ENCODE results near the gene PTP4A1. TPM values are rescaled to one million over a fixed set of nuclear protein-coding genes. Genes with fewer than 3 reads are reported as not detected.

PTP4A1 gene
- total RNA-seq, 1 experiment from 2014 or later, result 80.1 TPM

- Histone ChIP-seq H3K27ac (ENCODE audit: low read depth, low read length, poor library complexity, severe bottlenecking) (no peak overlapping the region), H3K36me3 (ENCODE audit: insufficient read depth, low read length, poor library complexity, severe bottlenecking) (no peaks in the 10 kb centered on the region), H3K9me3 (ENCODE audit: low read depth, low read length, poor library complexity, severe bottlenecking) (no peaks in the 10 kb centered on the region), H3K4me1 (ENCODE audit: insufficient read depth, low read length, poor library complexity, severe bottlenecking) (no peaks in the 10 kb centered on the region), H3K27me3 (replicated peaks; ENCODE audit: insufficient read depth, low read depth, low read length, poor library complexity) (no peaks in the 10 kb centered on the region), H3K4me3 (ENCODE audit: low read depth, low read length, poor library complexity, severe bottlenecking) (no peak overlapping the region)
- intact Hi-C loops (cut with micrococcal nuclease; ENCODE audit: unreplicated experiment), result no loop called here
- ChIA-PET CTCF (no interaction called here), POLR2A (ENCODE audit: low non-redundant PET) (no interaction called here)
- TF ChIP-seq EZH2 (IDR thresholded peaks at IDR 0.05; ENCODE audit: borderline replicate concordance, low read depth, low read length, poor library complexity, severe bottlenecking) (no peak), CTCF (conservative IDR thresholded peaks at IDR 0.05; ENCODE audit: low read depth, low read length) (no peak)
- BruUV-seq (replicated peaks), result no TSS peak
- no peak for DNase-seq (ENCODE audit: low spot score)
Observed at GRCh38 chr6:63529498-63529897, 42.8 kb upstream of the PTP4A1 start.

GRCh38 chr6:63530182-63530581 lies 42.1 kb upstream of the PTP4A1 start:
- ChIA-PET POLR2A (ENCODE audit: low non-redundant PET) (no interaction called here), CTCF (no interaction called here)
- Histone ChIP-seq H3K27me3 (replicated peaks; ENCODE audit: insufficient read depth, low read depth, low read length, poor library complexity) (no peaks in the 10 kb centered on the region), H3K9me3 (ENCODE audit: low read depth, low read length, poor library complexity, severe bottlenecking) (no peaks in the 10 kb centered on the region), H3K4me3 (ENCODE audit: low read depth, low read length, poor library complexity, severe bottlenecking) (no peak overlapping the region), H3K4me1 (ENCODE audit: insufficient read depth, low read length, poor library complexity, severe bottlenecking) (no peaks in the 10 kb centered on the region), H3K36me3 (ENCODE audit: insufficient read depth, low read length, poor library complexity, severe bottlenecking) (no peaks in the 10 kb centered on the region), H3K27ac (ENCODE audit: low read depth, low read length, poor library complexity, severe bottlenecking) (no peak overlapping the region)
- TF ChIP-seq CTCF (conservative IDR thresholded peaks at IDR 0.05; ENCODE audit: low read depth, low read length), result no peak
- no peak for TF ChIP-seq EZH2 (IDR thresholded peaks at IDR 0.05; ENCODE audit: borderline replicate concordance, low read depth, low read length, poor library complexity, severe bottlenecking)
- no peak for DNase-seq (ENCODE audit: low spot score)
- intact Hi-C loops (cut with micrococcal nuclease; ENCODE audit: unreplicated experiment), result no loop called here
- no TSS peak for BruUV-seq (replicated peaks)

GRCh38 chr6:63530991-63531390 lies 41.3 kb upstream of the PTP4A1 start:
- no TSS peak for BruUV-seq (replicated peaks)
- Histone ChIP-seq H3K27me3 (replicated peaks; ENCODE audit: insufficient read depth, low read depth, low read length, poor library complexity) (no peaks in the 10 kb centered on the region), H3K27ac (ENCODE audit: low read depth, low read length, poor library complexity, severe bottlenecking) (no peak overlapping the region), H3K4me3 (ENCODE audit: low read depth, low read length, poor library complexity, severe bottlenecking) (no peak overlapping the region), H3K4me1 (ENCODE audit: insufficient read depth, low read length, poor library complexity, severe bottlenecking) (no peaks in the 10 kb centered on the region), H3K9me3 (ENCODE audit: low read depth, low read length, poor library complexity, severe bottlenecking) (no peaks in the 10 kb centered on the region), H3K36me3 (ENCODE audit: insufficient read depth, low read length, poor library complexity, severe bottlenecking) (no peaks in the 10 kb centered on the region)
- TF ChIP-seq CTCF (conservative IDR thresholded peaks at IDR 0.05; ENCODE audit: low read depth, low read length) (no peak), EZH2 (IDR thresholded peaks at IDR 0.05; ENCODE audit: borderline replicate concordance, low read depth, low read length, poor library complexity, severe bottlenecking) (no peak)
- no peak for DNase-seq (ENCODE audit: low spot score)
- intact Hi-C loops (cut with micrococcal nuclease; ENCODE audit: unreplicated experiment), result no loop called here
- POLR2A ChIA-PET (ENCODE audit: low non-redundant PET), result no interaction called here
- CTCF ChIA-PET, result no interaction called here

Measured in A673 (cell line).